Frontal cortex (tissue), 4 donors: ENCODE data around the gene ATE1. TPM values are rescaled to one million over a fixed set of nuclear protein-coding genes. Genes with fewer than 3 reads are reported as not detected.

ENCODE experiments used
- DNase-seq, 2 donors: peaks; one replicate each; pipeline ENCODE4 v3.0.0; 2012; ENCODE audit warnings: low spot score in 2 of 2
- FAIRE-seq: peaks from 2 replicates; lab custom pipeline; 2012; peaks lifted over from hg19 to GRCh38; lab: Jason Lieb, UNC
- total RNA-seq: library from RNA; depleted of rRNA; stranded (reverse); fragments of >200 nt; gene quantifications from one replicate; pipeline ENCODE4 v1.2.3, GENCODE V29; 2014
- donor health status: control.
- donor health status: control.
- donor health status: control.

The ATE1 gene
- total RNA-seq, 1 donor from 2014 or later: 56.3 TPM

GRCh38 chr10:121880895-121881294 is 46.9 kb downstream of the ATE1 start:
- DNase-seq: no peak

DNA sequence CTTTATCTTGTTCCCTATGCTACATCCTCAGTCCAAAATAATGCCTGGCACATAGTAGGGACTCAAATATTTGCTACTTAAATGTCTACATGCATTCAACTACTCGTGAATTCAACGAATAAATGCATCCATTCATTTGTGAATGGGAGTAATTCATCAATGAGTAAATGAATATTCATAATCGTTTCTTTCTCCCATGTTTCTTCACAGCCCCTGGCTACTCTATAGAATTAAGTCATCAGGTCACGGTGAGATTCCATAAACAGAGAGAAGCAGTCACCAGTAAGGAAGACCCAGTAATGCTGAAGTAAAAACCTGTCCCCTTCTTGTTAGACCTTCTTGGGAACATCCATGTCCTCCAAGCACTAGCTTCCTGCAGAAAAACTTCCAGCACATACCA is 48.4 kb downstream of the ATE1 start:
- no peak for DNase-seq
- no peak for FAIRE-seq

More at GRCh38 chr10:121880895-121881294, 46.9 kb downstream of the ATE1 start:
- no peak for FAIRE-seq

DNA sequence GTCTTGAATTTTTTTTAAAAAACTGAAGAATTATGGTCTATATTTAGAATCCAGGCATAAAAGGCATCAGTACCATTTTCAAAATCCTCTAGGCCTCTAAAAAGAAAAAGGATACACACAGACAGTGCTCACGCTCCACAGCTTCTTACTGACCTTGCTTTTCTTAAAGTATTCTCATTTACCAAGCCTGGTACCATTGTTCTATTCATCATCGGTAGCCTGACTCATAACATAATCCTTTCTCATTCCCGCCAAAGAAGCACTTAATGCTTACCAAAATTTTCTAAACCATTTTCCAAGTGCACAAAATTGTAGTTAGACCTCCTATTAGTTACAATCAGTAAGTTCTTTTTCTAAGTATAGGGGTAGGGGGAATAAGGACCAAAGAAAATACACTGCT is 54.6 kb downstream of the ATE1 start:
- FAIRE-seq (no peak), DNase-seq (no peak)

DNA sequence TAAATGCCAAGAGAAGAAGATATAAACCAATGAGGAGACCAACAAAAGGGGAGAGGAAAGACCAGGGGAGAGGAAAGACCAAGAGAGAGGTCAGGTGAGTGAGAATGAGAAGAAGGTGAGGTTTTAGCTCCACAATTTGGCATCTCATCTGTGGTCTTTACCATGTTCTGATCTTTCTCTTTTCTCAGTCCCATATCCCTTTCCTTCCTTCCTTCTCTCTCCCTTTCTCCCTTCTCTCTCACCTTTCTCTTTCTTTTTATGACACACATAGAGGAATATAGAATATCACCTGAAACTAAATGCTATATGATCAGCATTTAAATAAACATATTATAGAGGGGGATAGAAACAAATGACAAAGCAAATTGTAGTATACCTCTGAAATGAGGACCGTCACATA is 57.4 kb downstream of the ATE1 start:
- no peak for FAIRE-seq
- DNase-seq: no peak

DNA sequence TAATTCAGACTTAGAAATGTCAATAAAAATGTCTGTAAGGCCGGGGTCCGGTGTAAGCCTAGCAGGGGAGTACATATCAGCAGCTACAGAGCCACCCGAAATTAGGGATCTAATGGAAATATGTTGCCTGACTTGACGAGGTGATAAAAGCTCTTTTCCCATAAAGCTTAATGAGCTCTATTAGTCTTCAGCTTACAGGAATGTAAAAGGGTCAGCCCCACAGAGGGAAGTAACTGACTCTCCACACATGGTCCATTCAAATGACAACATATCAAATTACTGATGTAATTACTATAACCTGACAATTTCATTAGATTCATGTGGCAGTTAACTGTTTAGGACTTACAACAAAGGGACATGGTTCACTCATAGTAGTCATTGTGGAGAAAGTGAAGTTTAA is 62.3 kb downstream of the ATE1 start:
- FAIRE-seq: no peak
- no peak for DNase-seq

- DNase-seq (no peak), FAIRE-seq (no peak)
These were observed 63.2 kb downstream of the ATE1 start for GRCh38 chr10:121864653-121865052.

GRCh38 chr10:121864168-121864567 is 63.7 kb downstream of the ATE1 start:
- DNase-seq (no peak), FAIRE-seq (no peak)

GRCh38 chr10:121862649-121863048 is 65.2 kb downstream of the ATE1 start:
- FAIRE-seq (no peak), DNase-seq (no peak)

DNA sequence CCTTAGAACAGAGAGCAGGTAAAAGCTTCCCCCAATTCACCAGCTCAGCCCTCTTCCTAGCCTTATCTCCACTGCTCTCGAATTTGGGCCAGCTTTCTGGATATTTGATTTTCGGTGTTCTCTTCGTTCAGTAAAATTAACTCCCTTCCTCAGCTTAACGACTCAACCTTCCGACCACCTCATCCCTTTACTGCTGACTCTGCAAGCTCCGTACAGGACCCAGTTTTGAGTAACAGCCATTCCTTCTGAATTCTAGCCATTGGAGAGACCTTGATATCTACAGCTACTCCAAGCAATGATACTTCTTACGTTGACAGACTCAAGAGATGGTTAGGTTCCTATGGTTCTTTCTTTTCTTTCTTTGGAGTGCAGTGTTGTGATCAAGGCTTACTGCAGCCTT is 65.8 kb downstream of the ATE1 start:
- FAIRE-seq (no peak), DNase-seq (no peak)

- DNase-seq: no peak
- no peak for FAIRE-seq
These were observed 67.0 kb downstream of the ATE1 start for GRCh38 chr10:121860810-121861209.

GRCh38 chr10:121854809-121855445 is 72.9 kb downstream of the ATE1 start:
- no peak for FAIRE-seq
- no peak for DNase-seq

GRCh38 chr10:121853950-121854349 is 73.9 kb downstream of the ATE1 start:
- DNase-seq (no peak), FAIRE-seq (no peak)

DNA sequence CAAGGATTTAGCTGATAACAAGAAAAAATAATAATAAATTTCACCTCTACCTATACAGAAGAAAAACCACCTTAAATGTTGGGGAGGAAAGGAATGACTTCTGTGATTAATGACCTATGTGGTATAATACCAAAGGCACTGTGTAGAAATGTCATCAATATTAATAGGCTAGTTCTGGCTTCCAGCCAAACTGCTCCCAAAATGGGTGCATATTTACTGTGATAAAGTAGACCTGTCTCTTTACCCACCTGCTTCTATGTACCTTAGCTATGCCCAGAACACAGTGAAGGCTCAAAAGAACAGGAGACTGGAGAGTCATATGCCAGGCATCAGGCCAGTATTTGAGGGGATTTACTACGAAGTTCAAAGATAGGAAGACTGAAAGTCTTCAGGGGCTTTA is 76.0 kb downstream of the ATE1 start:
- DNase-seq (no peak), FAIRE-seq (no peak)

DNA sequence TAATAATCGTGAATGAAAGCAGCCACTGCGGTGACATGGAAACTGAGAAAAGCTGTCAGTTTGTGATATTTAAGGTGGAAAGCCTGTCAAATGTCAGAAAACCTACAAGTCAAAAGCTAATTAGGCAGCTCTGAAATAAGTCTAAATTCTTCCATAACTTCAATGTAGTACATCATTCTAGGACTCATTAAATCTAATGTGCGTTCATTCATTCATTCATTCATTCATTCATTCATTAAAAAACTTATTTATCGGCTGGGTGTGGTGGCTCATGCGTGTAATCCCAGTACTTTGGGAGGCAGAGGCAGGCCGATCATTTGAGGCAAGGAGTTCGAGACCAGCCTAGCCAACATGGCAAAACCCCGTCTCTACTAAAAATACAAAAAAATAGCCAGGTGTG is 79.7 kb downstream of the ATE1 start:
- no peak for DNase-seq
- FAIRE-seq: no peak

GRCh38 chr10:121846555-121846954 is 81.3 kb downstream of the ATE1 start:
- FAIRE-seq: no peak
- DNase-seq: no peak

DNA sequence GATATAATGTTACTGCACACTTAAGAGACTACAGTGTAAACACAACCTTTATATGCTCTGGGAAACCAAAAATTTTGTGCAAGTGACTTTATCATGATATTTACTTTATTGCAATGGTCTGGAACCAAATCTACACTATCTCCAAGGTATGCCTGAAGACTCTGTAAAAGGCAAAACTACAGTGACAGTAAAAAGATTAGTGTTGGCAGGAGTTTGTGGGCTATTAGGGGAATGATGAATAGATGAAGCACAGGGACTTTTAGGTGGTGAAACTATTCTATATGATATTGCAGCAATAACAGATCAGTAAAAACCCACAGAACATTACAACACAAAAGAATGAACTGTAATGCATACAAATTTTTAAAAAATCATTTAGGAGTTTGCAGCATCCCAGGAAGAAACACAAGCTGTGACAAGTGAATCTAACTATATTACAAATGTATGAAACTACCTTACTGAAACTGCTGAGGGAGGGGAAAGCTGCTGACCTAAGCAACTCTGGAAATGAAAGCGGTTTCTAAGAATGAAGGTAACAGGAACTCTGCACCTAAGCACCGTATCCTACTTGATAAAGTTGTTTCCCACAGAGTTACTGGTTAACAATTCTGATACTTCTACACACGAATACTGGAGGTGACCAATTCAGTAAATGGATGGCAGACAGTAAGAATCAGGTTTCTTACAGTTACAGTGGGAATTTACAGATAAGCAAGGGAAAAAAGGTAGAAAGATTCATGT is 82.6 kb downstream of the ATE1 start:
- no peak for DNase-seq

DNA sequence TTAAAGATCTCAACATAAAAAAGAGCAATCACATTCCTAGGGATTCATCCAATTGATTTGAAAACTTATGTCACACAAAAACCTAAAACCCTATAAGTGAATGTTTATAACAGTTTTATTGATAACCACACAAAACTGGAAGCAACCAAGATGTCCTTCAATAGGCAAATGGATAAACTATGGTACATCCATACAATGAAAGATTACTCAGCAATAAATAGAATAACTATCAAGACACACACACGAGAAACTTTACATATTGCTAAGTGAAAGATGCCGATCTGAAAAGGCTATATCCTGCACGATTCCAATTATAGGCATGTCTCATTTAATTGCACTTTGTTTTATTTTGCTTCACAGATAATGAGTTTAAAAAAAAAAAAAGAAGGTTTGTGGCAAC is 83.3 kb downstream of the ATE1 start:
- no peak for DNase-seq
- no peak for FAIRE-seq

More for the DNA sequence above, 82.6 kb downstream of the ATE1 start:
- FAIRE-seq: no peak

DNA sequence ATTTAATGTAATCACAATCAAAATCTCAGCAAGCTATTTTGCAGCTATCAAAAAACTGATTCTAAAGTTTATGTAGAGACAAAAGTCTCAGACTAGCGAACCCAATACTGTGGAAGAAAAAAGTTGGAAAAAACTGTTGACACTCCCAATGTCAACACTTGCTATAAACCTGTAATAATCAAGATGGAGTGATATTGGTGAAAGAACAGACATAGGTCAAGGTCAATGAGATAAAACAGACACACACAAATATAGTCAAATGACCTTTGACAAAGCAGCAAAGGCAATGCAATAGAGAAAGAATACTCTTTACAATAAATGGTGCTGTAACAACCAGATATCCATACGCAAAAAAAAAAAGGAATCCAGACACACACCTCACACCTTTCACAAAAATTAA is 84.5 kb downstream of the ATE1 start:
- DNase-seq: no peak

DNA sequence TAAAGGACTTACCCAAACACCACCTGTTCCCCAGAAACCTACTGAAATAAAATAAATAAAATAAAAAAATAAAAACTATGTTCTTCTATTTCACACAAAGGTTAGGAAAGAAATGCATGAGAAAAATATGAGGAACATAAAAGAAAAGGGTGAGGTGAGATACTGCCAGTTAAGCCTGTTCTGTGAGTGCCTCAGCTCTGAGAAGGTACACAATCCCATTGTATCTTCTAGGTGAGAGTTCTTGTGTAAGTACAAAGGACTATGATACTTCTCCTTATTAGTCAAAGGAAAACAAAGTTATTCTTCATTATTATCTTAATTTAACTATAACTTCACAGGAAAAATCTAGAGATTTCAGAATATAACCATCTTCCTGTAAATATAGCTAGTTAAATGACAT is 86.0 kb downstream of the ATE1 start:
- DNase-seq (no peak), FAIRE-seq (no peak)

More for the DNA sequence above, 84.5 kb downstream of the ATE1 start:
- no peak for FAIRE-seq

DNA sequence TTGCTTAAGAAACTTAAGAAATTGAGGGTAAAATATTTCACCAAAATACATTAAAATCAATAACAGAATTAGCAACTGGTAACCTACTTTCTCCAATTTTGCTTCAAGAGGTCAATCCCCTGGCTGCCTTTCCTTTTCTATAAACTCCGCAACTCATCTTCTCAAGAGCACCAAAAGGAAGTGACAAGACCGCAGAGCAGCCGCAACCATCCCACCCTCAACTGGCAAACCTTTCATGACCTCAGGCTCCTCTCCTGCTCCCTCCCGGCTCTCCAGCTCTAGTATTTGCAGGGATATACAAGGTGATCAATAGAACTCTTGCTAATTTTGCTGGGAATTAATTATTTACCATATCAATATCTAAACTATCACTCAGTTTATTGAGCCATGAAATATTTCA is 88.9 kb downstream of the ATE1 start:
- DNase-seq (no peak), FAIRE-seq (no peak)

- no peak for FAIRE-seq
- no peak for DNase-seq
These were observed 89.7 kb downstream of the ATE1 start for GRCh38 chr10:121838149-121838548.

- FAIRE-seq (no peak), DNase-seq (no peak)
These were observed 91.7 kb downstream of the ATE1 start for GRCh38 chr10:121836171-121836570.
